A204.1 (cell line): ENCODE data around the gene NDUFA7.

Experiments
- FAIRE-seq: peaks from 2 replicates; lab custom pipeline; 2012; peaks lifted over from hg19 to GRCh38; lab: Jason Lieb, UNC

NDUFA7 gene

GRCh38 chr19:8261881-8262280 lies 59.3 kb downstream of the NDUFA7 start:
- no peak for FAIRE-seq

GRCh38 chr19:8261347-8261746 lies 59.8 kb downstream of the NDUFA7 start:
- no peak for FAIRE-seq
